GM23248 (cell line): ENCODE results near the gene ZNF778.
"Not testable (repeated sequence)": the region's sequence is repeated elsewhere in the genome, so short reads cannot be mapped to it uniquely, and the experiment has no call there.

Experiments used
- EZH2 ChIP-seq: fragments of 200-600 bp; sonication (generic); IDR thresholded peaks from 2 replicates; pipeline ENCODE4 v1.6.1; 2018; ENCODE audit warnings: antibody characterized with exemption, mild to moderate bottlenecking; ENCODE audit not compliant: insufficient read depth, poor library complexity, severe bottlenecking
- EZH2phosphoT487 ChIP-seq: fragments of 200-600 bp; sonication (generic); IDR thresholded peaks from 2 replicates; pipeline ENCODE4 v1.6.1; 2018; ENCODE audit warnings: antibody characterized with exemption, moderate library complexity, mild to moderate bottlenecking, low read depth; ENCODE audit not compliant: insufficient read depth

- TF ChIP-seq EZH2phosphoT487: peak; percentile 66; the same call in 1 of the 2 replicates
- not testable (repeated sequence) for TF ChIP-seq EZH2
Observed at GRCh38 chr16:89185887-89186592, 31.5 kb upstream of the ZNF778 start.
